Brain microvascular endothelial cell (primary cell): ENCODE results near the gene NECAB3.

Source experiments
- DNase-seq: peaks from one replicate; pipeline ENCODE4 v3.0.0-alpha.2; 2020
- H3K27ac ChIP-seq: fragments of 250-450 bp; sonication (Bioruptor Pico); 2 replicates; pipeline ENCODE4 v1.5.1; 2020; ENCODE audit warnings: mild to moderate bottlenecking, moderate library complexity
- H3K27me3 ChIP-seq: fragments of 250-450 bp; sonication (Bioruptor Pico); replicated peaks from 2 replicates; pipeline ENCODE4 v1.5.1; 2020; ENCODE audit warnings: mild to moderate bottlenecking
- H3K36me3 ChIP-seq: fragments of 250-450 bp; sonication (Bioruptor Pico); replicated peaks from 2 replicates; pipeline ENCODE4 v1.5.1; 2020; ENCODE audit warnings: mild to moderate bottlenecking
- H3K4me3 ChIP-seq: 2 replicates; pipeline ENCODE4 v1.5.1; 2011; ENCODE audit warnings: low read depth, mild to moderate bottlenecking, control low read depth, low read length, moderate library complexity
- CTCF ChIP-seq: IDR thresholded peaks from 2 replicates; pipeline ENCODE4 v1.5.1; 2011; ENCODE audit warnings: low read depth, mild to moderate bottlenecking, moderate library complexity, low read length, control low read depth, inconsistent platforms; ENCODE audit errors: missing control alignments
- in situ Hi-C: cut with HindIII; loops from 2 replicates; pipeline ENCODE4 v1.10.0; 2017; ENCODE audit warnings: low sequenced_read_pairs, low pct_ligation_motif_present

NECAB3 gene

GRCh38 chr20:33674294-33675135 is at the start of gene NECAB3:
TSS of gene NECAB3 (minus strand) at chr20:33674428. CDS start at chr20:33674352, 76 bp downstream.
- Histone ChIP-seq H3K4me3 (peak within 1 kb of the TSS; percentile 69), H3K36me3 (no peaks in the 10 kb centered on the region), H3K27ac (no peak within 1 kb of the TSS), H3K27me3 (no peaks in the 10 kb centered on the region)
- in situ Hi-C loops = no loop called here
- no peak for TF ChIP-seq CTCF
- DNase-seq = peak; percentile 60

- no peak overlapping the region for H3K27ac ChIP-seq
- in situ Hi-C loops = no loop called here
- no peak for DNase-seq
- H3K36me3 ChIP-seq = no peaks in the 10 kb centered on the region
- no peak for TF ChIP-seq CTCF
- no peak overlapping the region for H3K4me3 ChIP-seq
- no peaks in the 10 kb centered on the region for H3K27me3 ChIP-seq
Measured at GRCh38 chr20:33721391-33722140, 47.3 kb upstream of the NECAB3 start.

DNA sequence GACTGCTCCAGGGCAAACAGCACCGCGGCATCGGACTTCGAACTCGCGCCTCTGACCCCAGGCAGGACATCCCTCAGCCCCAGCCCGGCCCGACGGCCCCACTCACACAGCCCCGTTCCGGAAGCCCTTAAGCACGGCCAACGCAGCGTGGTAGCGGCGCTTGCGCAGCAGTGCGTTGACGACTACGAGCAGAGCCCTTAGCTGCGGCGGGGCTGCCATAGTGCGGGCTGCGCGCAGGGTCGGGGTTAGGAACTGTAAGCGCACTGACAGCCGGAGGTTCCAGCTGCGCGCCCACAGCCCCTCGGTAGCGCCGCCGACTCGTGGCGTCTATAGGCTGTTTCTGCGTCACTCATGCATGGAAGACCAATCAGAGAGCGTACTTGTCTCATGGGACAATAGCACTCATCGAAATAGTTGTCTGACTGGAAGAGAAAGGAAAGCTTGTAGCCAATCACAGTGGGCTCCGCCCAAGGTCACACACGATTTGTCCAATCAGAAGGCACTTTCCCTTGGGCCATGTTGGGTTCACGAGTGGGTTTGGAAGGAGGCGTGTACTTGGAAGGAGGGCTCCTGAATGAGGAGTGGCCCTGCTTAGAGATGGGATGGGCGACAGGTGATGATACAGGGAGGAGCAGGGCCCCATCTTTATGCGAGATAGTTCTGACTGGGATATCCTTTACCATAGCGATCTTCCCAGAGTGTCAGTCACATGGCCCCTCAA is 45.9 kb upstream of the NECAB3 start, which contains the start of gene PXMP4:
Gene PXMP4, minus strand, starts transcription at position 322 of the 721 bp plus-strand sequence. Its CDS starts 103 bp downstream, at position 219.
- in situ Hi-C loops = no loop called here
- Histone ChIP-seq H3K4me3 (peak within 1 kb of the TSS; percentile 94), H3K36me3 (no peaks in the 10 kb centered on the region), H3K27me3 (no peaks in the 10 kb centered on the region), H3K27ac (no peak within 1 kb of the TSS)
- peak; percentile 98 for DNase-seq
- TF ChIP-seq CTCF = peak; percentile 3

DNA sequence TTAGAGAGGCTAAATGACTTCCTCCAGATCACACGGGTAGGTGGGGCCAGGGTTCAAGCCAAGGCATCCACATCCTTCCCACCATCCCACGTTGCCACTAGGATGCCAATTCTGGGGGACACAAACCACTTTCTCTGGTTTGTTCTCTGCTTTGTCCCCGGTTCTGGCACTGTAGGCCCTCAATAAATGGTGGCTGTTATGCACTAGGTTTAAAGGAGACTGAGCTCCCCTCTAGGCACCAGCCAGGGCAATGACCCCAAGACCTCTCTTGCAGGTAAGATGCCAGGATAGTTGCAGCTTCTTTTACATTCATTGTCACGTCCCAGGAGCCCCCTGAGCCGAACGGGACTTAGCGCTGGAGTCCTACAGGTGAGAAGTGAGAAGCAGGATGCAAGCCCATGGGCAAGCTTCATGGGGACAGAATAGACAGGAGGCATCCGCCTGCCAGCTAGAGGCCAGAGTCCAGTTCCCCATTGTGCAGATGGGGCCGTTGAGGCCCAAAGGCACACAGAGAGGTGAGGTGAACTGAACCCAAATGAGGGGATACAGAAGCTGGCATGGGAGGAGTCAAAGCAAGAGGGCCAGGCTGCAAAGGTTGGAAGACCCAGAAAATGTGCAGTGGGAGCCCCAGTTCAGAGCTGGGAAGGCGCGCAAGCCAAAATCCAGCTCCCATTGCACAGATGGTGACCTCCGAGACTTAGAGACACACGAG is 45.2 kb upstream of the NECAB3 start:
- TF ChIP-seq CTCF = no peak
- no peak overlapping the region for H3K27ac ChIP-seq
- peak overlapping the region; percentile 94 for H3K4me3 ChIP-seq
- DNase-seq = no peak
- no peaks in the 10 kb centered on the region for H3K36me3 ChIP-seq
- H3K27me3 ChIP-seq = no peaks in the 10 kb centered on the region
- in situ Hi-C loops = no loop called here

GRCh38 chr20:33716498-33716897 is 42.3 kb upstream of the NECAB3 start:
- no peak for TF ChIP-seq CTCF
- H3K4me3 ChIP-seq = no peak overlapping the region
- H3K27me3 ChIP-seq = no peaks in the 10 kb centered on the region
- no peak overlapping the region for H3K27ac ChIP-seq
- H3K36me3 ChIP-seq = no peaks in the 10 kb centered on the region
- in situ Hi-C loops = no loop called here
- no peak for DNase-seq
